GM21381 (cell line): ENCODE results near the gene TXNDC17.
"Not testable (repeated sequence)": the region's sequence is repeated elsewhere in the genome, so short reads cannot be mapped to it uniquely, and the experiment has no call there.

ENCODE experiments used
- ATAC-seq: cut with Tn5 transposase; IDR thresholded peaks from one replicate; pipeline ENCODE4 v1.9.1; 2021; ENCODE audit warnings: mild to moderate bottlenecking, moderate library complexity; ENCODE audit not compliant: unreplicated experiment

TXNDC17 gene

DNA sequence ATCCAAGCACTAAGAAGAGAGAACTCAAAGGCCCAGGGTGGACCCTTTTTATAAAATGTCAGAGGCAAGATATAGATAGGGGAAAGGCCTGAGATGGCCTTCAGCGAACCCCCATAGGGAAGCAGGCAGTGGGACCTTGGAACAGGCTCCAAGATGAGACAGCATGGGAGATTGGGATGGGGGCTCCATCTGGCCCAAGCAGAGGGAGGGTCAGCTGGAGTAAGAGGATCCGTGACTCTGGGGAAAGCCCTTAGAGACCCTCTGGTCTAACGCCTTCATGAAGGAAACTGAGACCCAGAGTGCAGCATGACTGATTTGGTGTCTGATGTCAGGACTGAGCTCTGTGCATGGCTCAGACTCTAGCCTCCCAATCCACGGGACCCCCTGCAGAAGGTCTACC lies 41.5 kb downstream of the TXNDC17 start:
- ATAC-seq = no peak

DNA sequence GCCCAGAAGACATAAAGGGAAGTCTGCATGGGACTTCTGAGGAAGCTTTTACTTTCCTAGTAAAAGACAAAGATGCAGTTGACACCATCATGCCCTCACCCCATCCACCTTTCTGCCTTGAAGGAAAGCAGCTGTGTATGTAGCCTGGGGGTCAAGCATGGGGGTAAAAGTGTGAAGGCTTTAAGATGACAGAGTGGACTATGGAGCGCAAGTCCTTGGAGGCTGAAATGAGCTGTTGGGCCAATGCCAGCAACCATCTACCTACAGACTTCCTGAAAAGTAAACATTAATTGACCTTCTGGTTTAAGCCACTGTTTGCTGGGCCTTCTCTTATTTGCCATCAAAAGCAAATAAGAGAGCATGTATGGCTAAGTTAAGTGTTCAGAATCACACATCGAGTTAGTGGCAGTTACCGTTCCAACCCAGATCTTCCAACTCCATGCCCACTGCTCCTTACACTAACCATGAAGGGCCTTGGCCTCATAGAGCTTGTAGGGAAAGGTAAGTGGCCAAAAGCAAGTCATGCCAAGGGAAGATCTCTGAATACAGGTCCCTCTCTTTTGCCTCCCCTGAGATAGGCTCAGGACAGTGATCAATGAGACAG lies 42.3 kb downstream of the TXNDC17 start:
- ATAC-seq = no peak

DNA sequence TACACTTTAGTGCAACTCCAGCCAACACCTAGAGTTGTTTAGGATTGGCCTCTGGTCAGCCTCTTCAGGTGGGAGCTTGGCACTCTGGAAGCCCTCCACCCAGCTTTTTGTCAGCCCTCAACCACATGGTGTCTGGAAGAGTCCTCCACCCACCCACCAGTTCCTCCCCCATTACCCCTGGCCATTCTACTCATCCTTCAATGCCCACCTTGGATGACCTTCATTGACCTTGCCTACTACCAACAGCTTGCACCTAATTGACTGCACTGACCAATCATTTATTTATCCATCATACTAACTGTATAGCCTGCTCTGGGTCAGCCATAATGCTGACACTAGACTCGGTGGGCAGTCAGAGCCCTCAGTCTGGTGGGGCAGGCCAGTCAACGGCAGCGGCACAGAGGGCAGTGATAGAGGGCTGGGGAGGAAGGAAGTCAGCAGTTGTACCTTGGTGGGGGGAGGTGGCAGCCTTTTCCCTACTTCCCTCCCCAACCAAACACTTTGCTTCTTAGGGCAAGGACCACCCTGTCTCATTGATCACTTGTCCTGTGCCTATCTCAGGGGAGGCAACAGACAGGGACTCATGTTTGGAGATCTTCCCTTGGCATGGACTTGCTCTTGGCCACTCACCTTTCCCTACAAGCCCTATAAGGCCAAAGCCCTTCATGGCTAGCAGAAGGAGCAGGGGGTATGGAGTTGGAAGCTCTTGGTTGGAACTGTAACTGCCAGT lies 43.0 kb downstream of the TXNDC17 start:
- ATAC-seq = no peak

DNA sequence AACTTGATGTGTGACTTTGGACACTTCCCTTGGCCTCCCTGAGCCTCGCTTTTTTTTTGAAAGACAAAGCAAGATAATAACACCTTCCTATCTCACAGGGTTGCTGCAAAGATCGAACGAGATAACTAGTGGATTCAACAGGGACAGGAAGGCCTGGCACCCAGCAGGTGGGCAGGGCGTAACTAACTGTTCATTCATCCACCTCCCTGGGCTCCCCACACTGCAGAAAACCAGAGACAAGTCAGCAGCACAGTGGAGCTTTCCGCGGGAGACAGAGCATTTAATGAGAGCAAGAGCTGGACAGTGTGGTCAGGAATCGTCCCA lies 43.6 kb downstream of the TXNDC17 start:
- ATAC-seq = no peak

DNA sequence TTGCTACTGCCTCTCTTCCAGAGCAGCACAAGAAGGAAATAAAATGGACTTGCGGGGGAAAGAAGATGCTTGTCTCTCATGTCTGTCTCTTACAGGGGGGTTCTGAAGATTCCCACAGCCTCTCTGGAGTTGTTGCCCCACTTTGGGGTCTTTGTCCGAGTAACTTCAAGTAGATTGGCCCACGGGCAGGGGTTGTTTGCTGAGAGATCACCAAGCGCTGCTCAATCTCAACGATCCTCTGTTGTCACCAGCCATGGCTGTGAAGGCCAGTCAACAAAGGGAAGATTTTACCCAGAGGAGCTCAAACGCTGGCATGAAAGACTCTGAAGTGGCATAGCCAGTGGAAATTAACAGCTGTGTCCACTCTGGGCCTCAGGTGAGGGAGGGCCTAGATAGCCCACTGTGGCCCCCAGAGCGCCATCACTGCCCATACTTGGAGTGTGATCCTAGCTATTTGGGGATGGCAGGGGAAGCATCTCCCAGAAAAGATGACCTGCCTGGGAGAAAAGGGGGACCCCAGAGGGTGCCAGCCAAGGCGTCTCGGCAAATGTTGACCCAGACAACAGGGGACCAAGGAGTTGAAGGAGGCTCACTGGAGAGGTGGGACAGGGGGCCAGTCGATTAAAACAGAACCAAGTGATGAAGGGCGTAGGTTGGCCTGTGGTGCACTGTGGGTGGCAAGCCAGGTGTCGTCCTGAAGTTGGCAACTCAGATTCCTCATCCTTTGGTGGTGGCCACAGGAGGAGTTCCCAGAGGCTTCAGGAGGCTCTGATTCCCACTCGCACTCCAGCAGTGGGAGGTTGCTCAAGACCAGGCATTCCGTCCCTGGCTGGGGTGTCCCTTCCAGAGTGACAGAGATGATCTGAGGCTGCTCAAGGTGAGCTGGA lies 44.3 kb downstream of the TXNDC17 start:
- ATAC-seq = no peak

DNA sequence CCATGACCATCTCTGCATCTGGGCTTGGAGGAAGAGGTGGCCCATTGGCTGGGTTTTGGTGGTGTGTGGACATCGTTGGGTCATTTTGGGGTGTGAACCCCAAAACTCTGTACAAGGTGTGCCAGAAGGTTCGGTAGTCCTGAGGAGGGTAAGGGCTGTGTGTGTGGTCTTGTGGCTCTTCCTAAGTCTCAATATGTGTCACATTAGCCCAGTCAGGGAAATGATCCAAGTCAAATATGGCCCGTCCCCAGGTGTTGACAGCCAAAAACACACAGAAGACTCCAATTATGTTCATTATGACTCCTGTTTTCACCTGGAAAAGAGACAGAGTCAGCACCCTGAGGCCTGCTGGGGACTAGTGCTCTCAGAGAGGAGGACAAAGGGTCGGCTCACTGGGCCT lies 45.2 kb downstream of the TXNDC17 start:
- no peak for ATAC-seq

DNA sequence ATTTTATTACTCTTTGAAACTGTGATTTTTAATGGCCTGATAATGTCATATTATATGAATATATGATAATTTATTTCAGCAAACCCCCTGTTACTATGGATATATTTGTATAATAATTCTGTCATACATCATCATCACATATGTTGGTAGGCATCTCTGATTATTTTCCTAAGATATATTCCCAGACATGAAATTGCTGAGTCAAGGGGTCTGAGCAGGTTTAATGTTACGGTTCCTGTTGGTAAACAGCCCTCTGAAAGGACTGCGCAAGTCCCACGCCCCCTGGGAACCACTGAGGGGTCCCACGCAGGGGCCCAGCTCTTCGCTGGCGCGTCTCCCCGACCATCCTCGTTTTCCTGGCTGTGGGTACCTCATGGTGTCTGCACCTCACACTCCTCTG lies 48.1 kb downstream of the TXNDC17 start:
- ATAC-seq = no peak

DNA sequence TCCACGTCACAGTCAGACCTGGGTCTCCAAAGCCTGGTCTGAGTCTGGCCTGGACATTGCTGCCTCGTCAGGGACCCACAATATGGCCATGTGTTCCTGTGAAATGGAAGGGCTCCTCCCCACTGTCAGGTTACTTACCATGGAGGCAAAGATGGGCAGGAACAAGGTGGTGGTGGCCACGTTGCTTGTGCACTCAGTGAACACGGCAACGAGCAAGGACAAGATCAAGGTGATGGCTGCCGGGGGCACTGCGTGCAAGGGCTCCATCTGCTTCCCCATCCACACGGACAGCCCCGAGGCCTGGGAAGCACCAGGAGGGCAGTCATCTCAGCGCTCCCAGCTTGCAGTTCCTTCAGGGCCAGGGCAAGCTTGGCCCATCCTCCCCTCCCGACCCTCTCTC lies 49.8 kb downstream of the TXNDC17 start:
- ATAC-seq = no peak

DNA sequence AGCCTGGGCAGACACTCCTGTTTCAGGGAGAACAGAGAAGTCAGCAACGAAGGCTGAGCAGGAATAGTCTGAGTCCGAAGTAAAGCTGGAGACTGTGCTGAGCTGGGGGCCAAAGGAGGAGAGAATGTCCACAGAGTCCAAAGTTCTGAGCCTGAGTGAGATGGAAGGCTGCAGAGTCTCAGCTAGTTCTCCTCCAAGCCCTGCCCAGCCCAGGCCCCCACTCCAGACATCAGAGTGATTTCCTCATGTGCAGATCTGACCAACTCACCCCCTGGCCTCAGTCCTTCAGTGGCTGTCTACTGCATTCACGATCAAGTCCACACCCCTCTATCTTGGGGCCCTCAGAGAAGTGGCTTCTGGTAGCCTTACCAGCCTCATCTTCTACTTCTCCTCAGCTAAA lies 50.7 kb downstream of the TXNDC17 start:
- ATAC-seq = no peak

DNA sequence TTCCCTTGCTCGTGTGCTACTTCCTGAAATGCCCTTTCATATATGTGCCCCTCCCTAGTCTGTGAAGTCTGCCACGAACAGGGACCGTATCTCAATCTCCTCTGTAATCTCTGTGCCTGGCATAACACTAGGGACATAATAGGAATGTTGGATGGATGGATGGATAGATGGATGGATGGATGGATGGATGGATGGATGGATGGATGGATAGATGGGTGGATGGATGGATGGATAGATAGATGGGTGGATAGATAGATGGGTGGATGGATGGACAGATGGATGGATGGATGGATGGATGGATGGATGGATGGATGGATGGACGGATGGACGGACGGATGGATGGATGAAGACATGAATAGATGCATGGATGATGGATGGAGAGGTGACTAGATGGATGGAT lies 51.1 kb downstream of the TXNDC17 start:
- ATAC-seq = not testable (repeated sequence)
